ENCODE results near the gene KCNJ16.

The KCNJ16 gene

DNA sequence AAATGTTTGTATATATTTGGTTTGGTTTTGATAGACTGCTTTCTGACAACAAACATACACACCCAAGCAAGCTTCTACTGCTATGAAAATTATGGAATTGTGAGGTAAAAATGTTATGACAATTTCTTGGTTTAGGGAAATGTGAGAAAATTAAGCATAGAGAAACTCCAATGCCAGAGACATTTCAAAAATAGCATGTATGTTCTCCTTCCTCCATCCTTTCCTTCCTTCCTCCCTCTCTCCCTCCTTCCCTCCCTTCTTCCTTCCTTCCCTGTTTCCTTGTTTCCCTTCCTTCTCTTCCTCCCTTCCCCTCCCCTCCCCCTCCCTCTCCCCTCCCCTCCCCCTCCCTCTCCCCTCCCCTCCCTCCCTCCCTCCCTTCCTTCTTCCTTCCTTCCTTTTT lies 109.2 kb downstream of the KCNJ16 start:
- no peaks in the 10 kb centered on the region for H3K27me3 ChIP-seq (ENCODE audit: insufficient read depth, low read length)
- H3K9ac ChIP-seq (ENCODE audit: low read depth, low read length) = no peak overlapping the region
- no peak overlapping the region for H3K27ac ChIP-seq (ENCODE audit: low read length)
- H3K4me3 ChIP-seq (ENCODE audit: low read length) = no peak overlapping the region
- no peaks in the 10 kb centered on the region for H3K4me1 ChIP-seq (ENCODE audit: insufficient read depth, low read length)
- H3K36me3 ChIP-seq (ENCODE audit: insufficient read depth, low read depth, low read length) = no peaks in the 10 kb centered on the region
- no peaks in the 10 kb centered on the region for H3K9me3 ChIP-seq (ENCODE audit: insufficient read depth, low read depth, low read length)

DNA sequence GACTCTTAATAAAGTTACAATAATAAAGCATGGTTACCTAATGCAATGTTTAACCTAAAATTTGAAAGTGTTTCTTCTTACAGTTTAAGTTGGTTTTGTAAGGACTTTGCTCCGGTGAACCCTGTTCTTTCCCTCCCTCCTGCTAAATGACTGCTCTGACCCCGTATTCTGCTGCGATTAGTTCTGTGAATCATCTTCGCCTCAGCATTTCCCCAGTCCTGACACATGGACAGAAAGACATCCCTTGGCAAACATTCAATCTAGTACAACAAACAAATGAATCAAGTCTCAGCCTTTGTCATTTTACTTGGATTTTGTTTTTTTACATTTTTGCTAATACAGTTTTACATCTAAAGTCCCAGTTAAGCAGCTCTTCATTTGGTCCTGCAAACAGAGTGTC lies 109.7 kb downstream of the KCNJ16 start:
- no peaks in the 10 kb centered on the region for H3K4me1 ChIP-seq (ENCODE audit: insufficient read depth, low read length)
- H3K27me3 ChIP-seq (ENCODE audit: insufficient read depth, low read length) = no peaks in the 10 kb centered on the region
- H3K9ac ChIP-seq (ENCODE audit: low read depth, low read length) = no peak overlapping the region
- H3K27ac ChIP-seq (ENCODE audit: low read length) = no peak overlapping the region
- H3K36me3 ChIP-seq (ENCODE audit: insufficient read depth, low read depth, low read length) = no peaks in the 10 kb centered on the region
- no peaks in the 10 kb centered on the region for H3K9me3 ChIP-seq (ENCODE audit: insufficient read depth, low read depth, low read length)
- no peak overlapping the region for H3K4me3 ChIP-seq (ENCODE audit: low read length)
